Measurements from ENCODE around the gene APOA4. TPM values are rescaled to one million over a fixed set of nuclear protein-coding genes. Genes with fewer than 3 reads are reported as not detected.

The APOA4 gene
- total RNA-seq, 1 experiment from 2014 or later: not detected

DNA sequence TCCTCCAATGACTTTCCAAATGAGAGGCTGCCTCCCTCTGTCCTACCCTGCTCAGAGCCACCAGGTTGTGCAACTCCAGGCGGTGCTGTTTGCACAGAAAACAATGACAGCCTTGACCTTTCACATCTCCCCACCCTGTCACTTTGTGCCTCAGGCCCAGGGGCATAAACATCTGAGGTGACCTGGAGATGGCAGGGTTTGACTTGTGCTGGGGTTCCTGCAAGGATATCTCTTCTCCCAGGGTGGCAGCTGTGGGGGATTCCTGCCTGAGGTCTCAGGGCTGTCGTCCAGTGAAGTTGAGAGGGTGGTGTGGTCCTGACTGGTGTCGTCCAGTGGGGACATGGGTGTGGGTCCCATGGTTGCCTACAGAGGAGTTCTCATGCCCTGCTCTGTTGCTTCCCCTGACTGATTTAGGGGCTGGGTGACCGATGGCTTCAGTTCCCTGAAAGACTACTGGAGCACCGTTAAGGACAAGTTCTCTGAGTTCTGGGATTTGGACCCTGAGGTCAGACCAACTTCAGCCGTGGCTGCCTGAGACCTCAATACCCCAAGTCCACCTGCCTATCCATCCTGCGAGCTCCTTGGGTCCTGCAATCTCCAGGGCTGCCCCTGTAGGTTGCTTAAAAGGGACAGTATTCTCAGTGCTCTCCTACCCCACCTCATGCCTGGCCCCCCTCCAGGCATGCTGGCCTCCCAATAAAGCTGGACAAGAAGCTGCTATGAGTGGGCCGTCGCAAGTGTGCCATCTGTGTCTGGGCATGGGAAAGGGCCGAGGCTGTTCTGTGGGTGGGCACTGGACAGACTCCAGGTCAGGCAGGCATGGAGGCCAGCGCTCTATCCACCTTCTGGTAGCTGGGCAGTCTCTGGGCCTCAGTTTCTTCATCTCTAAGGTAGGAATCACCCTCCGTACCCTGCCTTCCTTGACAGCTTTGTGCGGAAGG, 9.5 kb upstream of the APOA4 start:
- Histone ChIP-seq H3K9ac (ENCODE audit: low read length) (no peak overlapping the region), H4K20me1 (ENCODE audit: insufficient read depth) (no peaks in the 10 kb centered on the region), H3K9me2 (ENCODE audit: insufficient read depth) (no peaks in the 10 kb centered on the region), H2AFZ (ENCODE audit: low read depth, low read length, poor library complexity, severe bottlenecking) (no peak overlapping the region), H3K79me2 (ENCODE audit: insufficient read depth, low read length) (no peaks in the 10 kb centered on the region), H3K27ac (ENCODE audit: low read depth, low read length) (no peak overlapping the region), H3K4me3 (replicated peaks in 1 of 2; ENCODE audit: low read depth in 1 of 2, low read length in 2 of 2) (no peak overlapping the region), H3K4me1 (ENCODE audit: control insufficient read depth in 1 of 2, insufficient read depth in 2 of 2, low read length in 2 of 2) (peaks cover 8 to 15% of the 10 kb centered on the region in 2 experiments), H3K9me3 (ENCODE audit: control insufficient read depth in 1 of 2, insufficient read depth in 1 of 2, low read depth in 1 of 2, low read length in 2 of 2) (no peaks in the 10 kb centered on the region), H3K4me2 (ENCODE audit: low read length) (no peak overlapping the region), H3K27me3 (ENCODE audit: insufficient read depth, low read length) (no peaks in the 10 kb centered on the region), H3K36me3 (ENCODE audit: control insufficient read depth in 1 of 2, insufficient read depth in 2 of 2, low read length in 2 of 2) (no peaks in the 10 kb centered on the region)
- intact Hi-C loops (cut with micrococcal nuclease): no loop called here
- ChIA-PET CTCF (no interaction called here), RAD21 (ENCODE audit: low non-redundant PET in 1 of 2, low total read pairs in 2 of 2, uncharacterized antibody in 2 of 2, unreplicated experiment in 2 of 2) (no interaction called here), POLR2A (no interaction called here)
- no peak for ATAC-seq
- DNase-seq (ENCODE audit: low read depth, low spot score): no peak
- no TSS peak for BruUV-seq (replicated peaks)
- TF ChIP-seq CEBPB (IDR thresholded peaks at IDR 0.05; ENCODE audit: low read depth): no peak
- TF ChIP-seq, protein P1, sequence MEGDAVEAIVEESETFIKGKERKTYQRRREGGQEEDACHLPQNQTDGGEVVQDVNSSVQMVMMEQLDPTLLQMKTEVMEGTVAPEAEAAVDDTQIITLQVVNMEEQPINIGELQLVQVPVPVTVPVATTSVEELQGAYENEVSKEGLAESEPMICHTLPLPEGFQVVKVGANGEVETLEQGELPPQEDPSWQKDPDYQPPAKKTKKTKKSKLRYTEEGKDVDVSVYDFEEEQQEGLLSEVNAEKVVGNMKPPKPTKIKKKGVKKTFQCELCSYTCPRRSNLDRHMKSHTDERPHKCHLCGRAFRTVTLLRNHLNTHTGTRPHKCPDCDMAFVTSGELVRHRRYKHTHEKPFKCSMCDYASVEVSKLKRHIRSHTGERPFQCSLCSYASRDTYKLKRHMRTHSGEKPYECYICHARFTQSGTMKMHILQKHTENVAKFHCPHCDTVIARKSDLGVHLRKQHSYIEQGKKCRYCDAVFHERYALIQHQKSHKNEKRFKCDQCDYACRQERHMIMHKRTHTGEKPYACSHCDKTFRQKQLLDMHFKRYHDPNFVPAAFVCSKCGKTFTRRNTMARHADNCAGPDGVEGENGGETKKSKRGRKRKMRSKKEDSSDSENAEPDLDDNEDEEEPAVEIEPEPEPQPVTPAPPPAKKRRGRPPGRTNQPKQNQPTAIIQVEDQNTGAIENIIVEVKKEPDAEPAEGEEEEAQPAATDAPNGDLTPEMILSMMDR (IDR thresholded peaks at IDR 0.05 in 2 of 3, conservative IDR thresholded peaks at IDR 0.05 in 1 of 3; ENCODE audit: borderline replicate concordance in 1 of 3, insufficient read depth in 1 of 3, low read depth in 2 of 3, low read length in 2 of 3): peak in 1 of 3 experiments; percentile 17; a peak in 1 of 6 replicates
- peak; percentile 50 for TF ChIP-seq RAD21 (IDR thresholded peaks at IDR 0.05; ENCODE audit: low read depth)
- TF ChIP-seq FOSL1 (IDR thresholded peaks at IDR 0.05; ENCODE audit: low read depth): no peak

DNA sequence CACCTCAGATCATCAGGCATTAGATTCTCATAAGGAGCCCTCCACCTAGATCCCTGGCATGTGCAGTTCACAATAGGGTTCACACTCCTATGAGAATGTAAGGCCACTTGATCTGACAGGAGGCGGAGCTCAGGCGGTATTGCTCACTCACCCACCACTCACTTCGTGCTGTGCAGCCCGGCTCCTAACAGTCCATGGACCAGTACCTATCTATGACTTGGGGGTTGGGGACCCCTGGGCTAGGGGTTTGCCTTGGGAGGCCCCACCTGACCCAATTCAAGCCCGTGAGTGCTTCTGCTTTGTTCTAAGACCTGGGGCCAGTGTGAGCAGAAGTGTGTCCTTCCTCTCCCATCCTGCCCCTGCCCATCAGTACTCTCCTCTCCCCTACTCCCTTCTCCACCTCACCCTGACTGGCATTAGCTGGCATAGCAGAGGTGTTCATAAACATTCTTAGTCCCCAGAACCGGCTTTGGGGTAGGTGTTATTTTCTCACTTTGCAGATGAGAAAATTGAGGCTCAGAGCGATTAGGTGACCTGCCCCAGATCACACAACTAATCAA, 8.8 kb upstream of the APOA4 start:
- no peaks in the 10 kb centered on the region for H3K36me3 ChIP-seq (ENCODE audit: control insufficient read depth in 1 of 2, insufficient read depth in 2 of 2, low read length in 2 of 2)
- H3K4me1 ChIP-seq (ENCODE audit: control insufficient read depth in 1 of 2, insufficient read depth in 2 of 2, low read length in 2 of 2): peaks cover 8 to 15% of the 10 kb centered on the region in 2 experiments
- CTCF ChIA-PET: interaction anchor here (0.7 kb wide), 1 partner anchor 10 kb away, joined by 3 read pairs; no protein-coding TSS in a partner anchor

More for the DNA sequence above, 8.8 kb upstream of the APOA4 start:
- Histone ChIP-seq H3K27ac (ENCODE audit: low read depth, low read length) (no peak overlapping the region), H4K20me1 (ENCODE audit: insufficient read depth) (no peaks in the 10 kb centered on the region), H3K79me2 (ENCODE audit: insufficient read depth, low read length) (no peaks in the 10 kb centered on the region), H3K4me2 (ENCODE audit: low read length) (no peak overlapping the region), H2AFZ (ENCODE audit: low read depth, low read length, poor library complexity, severe bottlenecking) (no peak overlapping the region), H3K9me2 (ENCODE audit: insufficient read depth) (no peaks in the 10 kb centered on the region), H3K27me3 (ENCODE audit: insufficient read depth, low read length) (no peaks in the 10 kb centered on the region), H3K9me3 (ENCODE audit: control insufficient read depth in 1 of 2, insufficient read depth in 1 of 2, low read depth in 1 of 2, low read length in 2 of 2) (no peaks in the 10 kb centered on the region), H3K9ac (ENCODE audit: low read length) (no peak overlapping the region), H3K4me3 (replicated peaks in 1 of 2; ENCODE audit: low read depth in 1 of 2, low read length in 2 of 2) (no peak overlapping the region)
- POLR2A ChIA-PET: no interaction called here
- intact Hi-C loops (cut with micrococcal nuclease): no loop called here
- DNase-seq (ENCODE audit: low read depth, low spot score) (no peak), ATAC-seq (no peak)
- BruUV-seq (replicated peaks): no TSS peak
- RAD21 ChIA-PET (ENCODE audit: low non-redundant PET in 1 of 2, low total read pairs in 2 of 2, uncharacterized antibody in 2 of 2, unreplicated experiment in 2 of 2): no interaction called here
- TF ChIP-seq POLR2AphosphoS5 (IDR thresholded peaks at IDR 0.05; ENCODE audit: low read depth, low read length): no peak
- TF ChIP-seq TCF7L2 (IDR thresholded peaks at IDR 0.05; ENCODE audit: borderline replicate concordance, extremely low read depth, insufficient read depth, insufficient read length): no peak
